Muscle layer of duodenum (tissue), 2 donors: ENCODE data around the gene TRIM41.

Source experiments
- H3K27ac ChIP-seq: one replicate; pipeline ENCODE4 v1.7.0; 2013; ENCODE audit warnings: mild to moderate bottlenecking, low read length
- H3K27me3 ChIP-seq: one replicate; pipeline ENCODE4 v1.7.0; 2013; ENCODE audit warnings: low read depth, mild to moderate bottlenecking, control low read depth, low read length
- H3K36me3 ChIP-seq, 2 donors: one replicate each; pipeline ENCODE4 v1.7.0; 2013; ENCODE audit warnings: low read length in 2 of 2, control low read depth in 1 of 2, mild to moderate bottlenecking in 1 of 2; ENCODE audit not compliant: insufficient read depth in 2 of 2, control insufficient read depth in 1 of 2
- H3K4me1 ChIP-seq, 2 donors: one replicate each; pipeline ENCODE4 v1.7.0; 2013; ENCODE audit warnings: low read length in 2 of 2, mild to moderate bottlenecking in 2 of 2, control low read depth in 1 of 2, moderate library complexity in 1 of 2; ENCODE audit not compliant: insufficient read depth in 2 of 2, control insufficient read depth in 1 of 2
- H3K4me3 ChIP-seq, 2 donors: one replicate each; pipeline ENCODE4 v1.7.0; 2013; ENCODE audit warnings: low read length in 2 of 2, low read depth in 1 of 2, mild to moderate bottlenecking in 1 of 2
- H3K9me3 ChIP-seq, 2 donors: one replicate each; pipeline ENCODE4 v1.7.0; 2013; ENCODE audit warnings: low read length in 2 of 2, control low read depth in 1 of 2, mild to moderate bottlenecking in 1 of 2; ENCODE audit not compliant: control insufficient read depth in 1 of 2
- donor health status: healthy.

Gene TRIM41

DNA sequence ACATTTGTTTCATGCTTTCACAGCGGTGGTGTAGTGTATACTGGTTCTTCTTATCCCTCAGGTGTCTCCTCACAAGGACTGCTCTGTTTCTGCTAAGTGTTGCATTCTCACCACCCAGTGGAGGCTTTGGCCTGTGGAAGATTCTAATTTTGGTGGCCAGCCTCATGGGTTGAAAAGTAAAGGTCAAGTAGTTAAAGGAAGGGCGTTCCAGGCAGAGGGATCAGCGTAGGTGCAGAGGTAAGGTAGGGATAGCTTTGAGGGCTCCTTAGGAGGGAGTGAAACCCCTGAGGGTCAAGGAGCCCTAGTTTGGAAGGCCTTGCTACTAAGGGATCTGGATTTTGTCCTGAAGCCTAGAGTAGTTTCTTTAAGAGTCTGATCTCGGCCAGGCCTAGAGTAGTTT is 25.2 kb downstream of the TRIM41 start:
- H3K4me3 ChIP-seq: peak overlapping the region; percentile 85 to 93
- peaks cover 21 to 49% of the 10 kb centered on the region in 2 donors for H3K4me1 ChIP-seq
- H3K27me3 ChIP-seq: no peaks in the 10 kb centered on the region
- H3K27ac ChIP-seq: peak overlapping the region; percentile 56
- no peaks in the 10 kb centered on the region for H3K9me3 ChIP-seq
- peaks cover 0 to 5% of the 10 kb centered on the region in 2 donors for H3K36me3 ChIP-seq

DNA sequence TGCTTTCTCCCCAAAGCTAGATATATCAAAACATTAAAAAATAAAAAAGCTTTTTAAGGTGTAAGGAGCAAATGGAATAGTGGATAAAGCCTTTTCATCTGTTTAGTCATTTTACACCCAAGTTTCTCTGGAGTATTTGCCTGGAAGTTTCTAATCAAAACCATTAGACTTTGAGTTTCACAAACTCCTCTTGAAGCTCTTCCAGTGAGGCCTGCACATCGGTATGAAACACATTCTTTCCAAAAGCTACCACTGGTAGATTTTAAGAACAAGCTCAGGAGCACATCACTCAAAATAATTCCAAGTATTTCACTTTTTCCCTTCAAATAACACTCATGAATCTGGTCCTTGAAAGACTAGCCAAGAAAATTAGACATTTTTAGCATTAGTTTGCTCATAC is 32.2 kb downstream of the TRIM41 start:
- no peaks in the 10 kb centered on the region for H3K27me3 ChIP-seq
- H3K4me1 ChIP-seq: peaks cover 20 to 67% of the 10 kb centered on the region in 2 donors
- H3K9me3 ChIP-seq: no peaks in the 10 kb centered on the region
- H3K36me3 ChIP-seq: peaks cover 0 to 3% of the 10 kb centered on the region in 2 donors
- no peak overlapping the region for H3K27ac ChIP-seq
- H3K4me3 ChIP-seq: no peak overlapping the region

DNA sequence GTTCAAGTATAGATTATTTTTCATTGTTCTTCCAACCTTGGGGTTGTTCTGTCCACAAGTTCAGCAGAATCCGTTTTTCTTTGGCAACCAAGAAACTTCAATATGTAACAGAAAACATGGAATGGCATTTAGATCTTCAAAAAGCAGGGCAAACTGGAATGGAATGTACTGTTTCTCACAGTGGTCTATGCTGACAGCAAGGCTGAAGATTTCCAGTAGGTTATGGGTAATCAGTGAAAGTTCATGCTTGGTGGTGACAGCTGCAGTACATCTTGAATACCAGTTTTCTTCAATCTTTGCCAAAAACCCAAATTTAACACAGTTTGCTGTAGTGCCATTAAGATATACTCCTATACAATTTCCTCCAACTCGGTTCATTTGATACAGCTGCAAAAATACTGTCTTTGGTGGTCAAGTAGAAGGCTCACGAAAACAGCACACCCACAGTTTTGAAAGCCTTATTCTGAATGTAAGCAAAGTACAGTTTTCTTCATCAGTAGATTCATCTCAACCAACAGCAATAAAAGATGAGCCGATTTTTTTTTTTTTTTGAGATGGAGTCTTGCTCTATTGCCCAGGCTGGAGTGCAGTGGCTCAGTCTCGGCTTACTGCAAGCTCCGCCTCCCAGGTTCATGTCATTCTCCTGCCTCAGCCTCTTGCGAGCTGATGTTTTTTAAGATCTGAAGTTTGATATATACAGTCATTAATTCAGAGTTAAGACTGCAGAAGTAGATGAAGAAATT is 32.9 kb downstream of the TRIM41 start:
- peaks cover 20 to 60% of the 10 kb centered on the region in 2 donors for H3K4me1 ChIP-seq
- H3K4me3 ChIP-seq: no peak overlapping the region
- H3K27ac ChIP-seq: no peak overlapping the region
- no peaks in the 10 kb centered on the region for H3K27me3 ChIP-seq
- peaks cover 0 to 3% of the 10 kb centered on the region in 2 donors for H3K36me3 ChIP-seq
- no peaks in the 10 kb centered on the region for H3K9me3 ChIP-seq

- Histone ChIP-seq H3K9me3 (no peaks in the 10 kb centered on the region), H3K27me3 (no peaks in the 10 kb centered on the region), H3K36me3 (peaks cover 1 to 4% of the 10 kb centered on the region in 2 donors), H3K4me3 (peak overlapping the region; percentile 83 to 88), H3K27ac (no peak overlapping the region), H3K4me1 (peaks cover 20 to 59% of the 10 kb centered on the region in 2 donors)
These were observed 35.5 kb downstream of the TRIM41 start for GRCh38 chr5:181258576-181258975.

DNA sequence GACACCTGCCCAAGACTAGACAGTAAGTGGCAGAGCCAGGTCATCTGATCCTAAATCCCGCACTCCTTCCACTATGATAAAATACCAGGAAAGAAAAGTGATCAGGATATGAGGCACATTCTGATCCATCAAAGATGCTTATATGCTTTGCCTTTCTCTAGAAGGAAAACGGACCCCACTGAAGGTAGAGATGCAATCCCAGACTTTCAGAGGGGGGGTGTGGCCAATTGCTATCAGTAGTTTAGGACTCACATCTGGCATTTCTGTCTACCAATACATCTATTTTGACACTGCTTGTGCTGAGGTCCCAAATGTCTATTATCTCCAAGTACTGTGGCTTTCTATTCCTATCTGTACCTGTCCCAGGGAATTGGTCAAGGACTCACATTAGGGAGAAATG is 36.2 kb downstream of the TRIM41 start:
- Histone ChIP-seq H3K27me3 (no peaks in the 10 kb centered on the region), H3K27ac (peak overlapping the region; percentile 96), H3K4me1 (peaks cover 20 to 58% of the 10 kb centered on the region in 2 donors), H3K4me3 (peak overlapping the region; percentile 83 to 88), H3K36me3 (peaks cover 6 to 10% of the 10 kb centered on the region in 2 donors), H3K9me3 (no peaks in the 10 kb centered on the region)

GRCh38 chr5:181259974-181260719 is 37.1 kb downstream of the TRIM41 start:
- peaks cover 20 to 55% of the 10 kb centered on the region in 2 donors for H3K4me1 ChIP-seq

GRCh38 chr5:181260720-181261319 is 37.7 kb downstream of the TRIM41 start, which contains the start of gene TRIM52:
Gene TRIM52, minus strand, starts transcription at chr5:181261143. Its CDS starts 330 bp downstream, at chr5:181260813.
- Histone ChIP-seq H3K9me3 (no peaks in the 10 kb centered on the region), H3K27ac (peak within 1 kb of the TSS; percentile 96), H3K4me3 (peak within 1 kb of the TSS; percentile 83 to 88), H3K4me1 (peaks cover 20 to 50% of the 10 kb centered on the region in 2 donors), H3K27me3 (no peaks in the 10 kb centered on the region), H3K36me3 (peaks cover 6 to 17% of the 10 kb centered on the region in 2 donors)

More at GRCh38 chr5:181259974-181260719, 37.1 kb downstream of the TRIM41 start:
- peaks cover 6 to 16% of the 10 kb centered on the region in 2 donors for H3K36me3 ChIP-seq
- peak overlapping the region; percentile 96 for H3K27ac ChIP-seq
- no peaks in the 10 kb centered on the region for H3K27me3 ChIP-seq
- peak overlapping the region; percentile 83 to 88 for H3K4me3 ChIP-seq
- H3K9me3 ChIP-seq: no peaks in the 10 kb centered on the region

- H3K4me3 ChIP-seq: peak overlapping the region; percentile 83 to 88
- peaks cover 18 to 44% of the 10 kb centered on the region in 2 donors for H3K4me1 ChIP-seq
- H3K9me3 ChIP-seq: no peaks in the 10 kb centered on the region
These were observed 38.4 kb downstream of the TRIM41 start for GRCh38 chr5:181261320-181262049.

DNA sequence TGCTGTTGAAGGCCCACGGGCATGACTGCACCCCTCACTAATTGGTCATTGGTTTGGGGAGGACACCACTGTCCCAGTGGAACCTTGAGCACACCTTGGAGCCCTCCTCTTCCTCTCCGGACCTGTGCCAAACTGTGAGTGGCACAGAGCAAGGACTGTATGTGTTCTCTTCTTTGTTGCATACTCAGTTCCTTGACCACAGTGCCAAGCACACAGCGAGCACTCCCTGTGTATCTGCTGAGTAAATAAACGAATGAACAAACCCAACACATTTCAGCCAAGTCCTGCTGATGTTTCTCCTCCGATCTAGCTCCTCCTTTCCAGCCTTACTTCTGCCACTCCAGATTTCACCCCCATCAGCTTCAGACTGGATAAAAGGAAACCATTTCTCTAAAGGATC is 40.6 kb downstream of the TRIM41 start:
- Histone ChIP-seq H3K36me3 (peaks cover 6 to 17% of the 10 kb centered on the region in 2 donors), H3K27me3 (no peaks in the 10 kb centered on the region), H3K9me3 (no peaks in the 10 kb centered on the region), H3K4me3 (no peak overlapping the region), H3K27ac (no peak overlapping the region), H3K4me1 (peaks cover 12 to 23% of the 10 kb centered on the region in 2 donors)

More at GRCh38 chr5:181261320-181262049, 38.4 kb downstream of the TRIM41 start:
- Histone ChIP-seq H3K36me3 (peaks cover 6 to 17% of the 10 kb centered on the region in 2 donors), H3K27ac (peak overlapping the region; percentile 96), H3K27me3 (no peaks in the 10 kb centered on the region)

DNA sequence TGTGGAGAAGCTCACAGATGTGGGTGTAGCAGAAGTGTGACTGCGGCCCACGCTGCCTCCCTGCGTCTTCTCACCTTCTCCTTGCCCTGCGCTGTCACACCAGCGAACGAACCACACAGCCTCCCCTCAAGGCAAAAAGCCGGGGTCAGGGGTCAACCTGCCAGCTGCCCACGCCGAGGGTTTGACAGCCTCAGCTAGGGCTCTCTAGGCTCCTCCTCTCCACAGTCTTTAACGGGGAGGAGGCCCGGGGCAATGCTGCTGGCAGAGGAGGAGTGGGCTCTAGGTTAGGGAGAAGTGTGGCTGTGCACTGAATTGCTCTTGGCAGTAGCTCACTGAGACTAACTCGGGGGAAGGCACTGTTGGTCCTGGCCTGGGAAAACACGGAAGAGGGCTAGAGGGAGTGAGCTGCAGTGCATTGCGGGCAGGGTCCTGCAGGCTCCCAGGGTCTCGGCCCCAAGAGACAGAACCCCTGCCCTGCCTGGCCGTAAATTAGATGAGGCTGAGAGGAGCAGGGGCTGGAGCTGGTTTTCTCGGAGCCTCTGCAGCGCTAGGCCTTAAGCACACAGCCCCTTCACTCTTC is 42.1 kb downstream of the TRIM41 start:
- Histone ChIP-seq H3K27me3 (no peaks in the 10 kb centered on the region), H3K36me3 (peaks cover 6 to 17% of the 10 kb centered on the region in 2 donors), H3K4me3 (no peak overlapping the region), H3K27ac (no peak overlapping the region), H3K4me1 (peaks cover under 1 to 7% of the 10 kb centered on the region in 2 donors), H3K9me3 (no peaks in the 10 kb centered on the region)
